ENCODE results near the gene KLHL11. TPM values are rescaled to one million over a fixed set of nuclear protein-coding genes. Genes with fewer than 3 reads are reported as not detected.
A peak's percentile ranks its signal among the peaks of the same experiment; 100 is the strongest.

The KLHL11 gene
- total and polyA plus RNA-seq, 2 experiments from 2014 or later = 8.7 to 25.5 TPM

DNA sequence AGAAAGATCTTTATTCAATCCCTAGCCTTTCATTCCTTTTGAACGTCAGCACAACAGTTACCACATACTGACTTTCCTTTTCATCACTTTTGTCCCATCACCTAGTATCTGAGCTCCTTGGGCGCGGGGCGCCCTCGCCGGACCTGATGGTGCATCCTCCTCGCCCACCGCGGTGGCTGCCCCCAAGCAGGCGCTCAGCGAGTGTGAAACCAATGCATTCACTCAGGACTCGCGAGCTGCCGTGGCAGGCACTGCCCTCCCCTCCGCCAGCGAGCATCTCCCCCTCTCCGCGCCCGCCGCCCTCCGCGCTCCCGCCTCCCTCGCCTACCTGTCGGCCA is 756 bp downstream of the KLHL11 start:
- Histone ChIP-seq H3F3A (replicated peaks; ENCODE audit: low read depth) (peaks cover 37% of the 10 kb centered on the region), H3K4me1 (ENCODE audit: insufficient read depth) (peaks cover 47% of the 10 kb centered on the region), H3K79me2 (replicated peaks; ENCODE audit: insufficient read depth) (peaks cover 53% of the 10 kb centered on the region), H3K27me3 (ENCODE audit: insufficient read depth) (no peaks in the 10 kb centered on the region), H3K4me3 (peak overlapping the region; percentile 98), H4K20me1 (replicated peaks; ENCODE audit: insufficient read depth) (peaks cover 37% of the 10 kb centered on the region), H3K27ac (ENCODE audit: low read depth) (no peak overlapping the region), H3K36me3 (ENCODE audit: insufficient read depth) (peaks cover 27% of the 10 kb centered on the region), H2AFZ (peak overlapping the region; percentile 90; the same call in 1 of the 2 replicates), H3K4me2 (peak overlapping the region; percentile 85), H3K9me2 (ENCODE audit: insufficient read depth) (no peaks in the 10 kb centered on the region)
- Mint-ChIP-seq H3K4me3 (no peak overlapping the region), H3K4me1 (peaks cover 22% of the 10 kb centered on the region), H3K9me3 (no peaks in the 10 kb centered on the region), H3K36me3 (ENCODE audit: low read depth) (peaks cover 32% of the 10 kb centered on the region), H3K27me3 (ENCODE audit: insufficient read depth, low read depth, poor library complexity) (no peaks in the 10 kb centered on the region), H3K27ac (no peak overlapping the region)
- no peak for DNase-seq (ENCODE audit: low spot score)
- TF ChIP-seq EZH2 (IDR thresholded peaks at IDR 0.05; ENCODE audit: low read depth, unreplicated experiment) = no peak
- no peak for TF ChIP-seq ZNF462 (CRISPR knock-in tag; IDR thresholded peaks at IDR 0.05)
- TF ChIP-seq ETS1 (IDR thresholded peaks at IDR 0.05) = no peak
- no peak for TF ChIP-seq ZNF331 (CRISPR knock-in tag; IDR thresholded peaks at IDR 0.05; ENCODE audit: low read depth)
- no peak for TF ChIP-seq NANOG (IDR thresholded peaks at IDR 0.05; ENCODE audit: borderline replicate concordance)
- TF ChIP-seq POLR2AphosphoS5 (IDR thresholded peaks at IDR 0.05; ENCODE audit: low read depth) = no peak
- no peak for TF ChIP-seq CREB1 (CRISPR knock-in tag; IDR thresholded peaks at IDR 0.05; ENCODE audit: low read depth)
- TF ChIP-seq REST (IDR thresholded peaks at IDR 0.05; ENCODE audit: unreplicated experiment) = no peak
- TF ChIP-seq JUNB (IDR thresholded peaks at IDR 0.05; ENCODE audit: unreplicated experiment) = no peak
- no peak for TF ChIP-seq EZH2phosphoT487 (IDR thresholded peaks at IDR 0.05; ENCODE audit: unreplicated experiment)
- no peak for TF ChIP-seq ZNF114 (CRISPR knock-in tag; IDR thresholded peaks at IDR 0.05)
- no peak for TF ChIP-seq STAT1 (IDR thresholded peaks at IDR 0.05; ENCODE audit: unreplicated experiment)
- no peak for TF ChIP-seq CTCF (conservative IDR thresholded peaks at IDR 0.05; ENCODE audit: low read depth in 2 of 2)
- peak; percentile 5; the same call in 1 of the 3 replicates for ATAC-seq
